GM19035 (cell line): ENCODE results near the gene CD28.
"Not testable (repeated sequence)": the region's sequence is repeated elsewhere in the genome, so short reads cannot be mapped to it uniquely, and the experiment has no call there.

Source experiments
- ATAC-seq: cut with Tn5 transposase; IDR thresholded peaks from one replicate; pipeline ENCODE4 v1.9.1; 2021; ENCODE audit not compliant: unreplicated experiment

Gene CD28

GRCh38 chr2:203781151-203781550, 74.7 kb downstream of the CD28 start:
- no peak for ATAC-seq

GRCh38 chr2:203782262-203782976, 76.0 kb downstream of the CD28 start:
- ATAC-seq: no peak

DNA sequence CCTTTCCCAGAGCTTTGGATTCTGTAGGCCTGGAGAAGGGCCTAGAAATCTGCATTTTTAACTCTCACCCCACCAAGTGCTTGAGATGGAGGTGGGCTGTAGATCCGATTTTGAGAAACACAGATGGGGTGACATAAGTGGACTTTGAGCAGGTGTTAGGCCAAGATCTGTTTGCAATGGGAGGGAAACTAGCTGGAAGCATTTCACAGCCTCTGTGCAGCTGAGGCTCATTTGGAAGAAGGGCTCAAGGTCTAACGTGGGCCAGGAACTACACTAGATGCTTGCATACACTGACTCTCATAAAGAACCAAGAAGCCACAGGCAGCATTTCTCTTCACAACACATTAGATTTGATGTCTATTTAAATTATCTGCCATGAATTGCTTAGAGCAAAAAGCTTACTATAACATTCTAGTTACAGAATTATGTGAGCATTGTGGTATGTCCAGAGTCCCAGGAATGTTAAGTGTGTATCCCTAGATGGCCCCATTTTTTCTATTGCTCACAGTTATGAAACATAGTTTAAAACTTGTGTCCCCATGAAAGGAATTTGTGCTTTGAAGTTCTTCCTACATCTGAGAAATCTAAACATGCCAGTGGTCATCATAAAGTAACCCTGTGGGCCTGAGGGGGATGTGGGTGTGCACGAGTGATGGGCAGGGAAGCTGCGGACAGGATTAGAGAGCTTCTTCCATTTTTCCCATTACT, 77.2 kb downstream of the CD28 start:
- ATAC-seq: no peak

DNA sequence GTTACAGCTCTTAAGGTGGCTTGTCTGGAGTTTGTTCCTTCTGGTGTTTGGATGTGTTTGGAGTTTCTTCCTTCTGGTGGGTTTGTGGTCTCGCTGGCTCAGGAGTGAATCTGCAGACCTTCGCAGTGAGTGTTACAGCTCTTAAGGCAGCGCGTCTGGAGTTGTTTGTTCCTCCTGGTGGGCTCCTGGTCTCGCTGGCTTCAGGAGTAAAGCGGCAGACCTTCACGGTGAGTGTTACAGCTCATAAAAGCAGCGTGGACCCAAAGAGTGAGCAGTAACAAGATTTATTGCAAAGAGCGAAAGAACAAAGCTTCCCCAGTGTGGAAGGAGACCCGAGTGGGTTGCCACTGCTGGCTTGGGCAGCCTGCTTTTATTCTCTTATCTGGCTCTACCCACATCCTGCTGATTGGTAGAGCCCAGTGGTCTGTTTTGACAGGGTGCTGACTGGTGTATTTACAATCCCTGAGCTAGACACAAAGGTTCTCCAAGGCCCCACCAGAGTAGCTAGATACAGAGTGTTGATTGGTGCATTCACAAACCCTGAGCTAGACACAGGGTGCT, 78.4 kb downstream of the CD28 start:
- ATAC-seq: not testable (repeated sequence)

GRCh38 chr2:203785391-203786110, 79.1 kb downstream of the CD28 start:
- ATAC-seq: not testable (repeated sequence)

GRCh38 chr2:203786549-203787351, 80.3 kb downstream of the CD28 start:
- ATAC-seq: no peak

GRCh38 chr2:203787979-203788378, 81.5 kb downstream of the CD28 start:
- no peak for ATAC-seq
